ENCODE results near the gene P2RY8. TPM values are rescaled to one million over a fixed set of nuclear protein-coding genes. Genes with fewer than 3 reads are reported as not detected.
A peak's percentile ranks its signal among the peaks of the same experiment; 100 is the strongest.

Gene P2RY8
- total RNA-seq, 1 donor = 114 TPM

GRCh38 chrX:1466971-1467561 lies 69.9 kb downstream of the P2RY8 start:
- peak in 1 of 3 donors; percentile 70 for DNase-seq (ENCODE audit: low read depth in 2 of 3, low spot score in 2 of 3)

GRCh38 chrX:1466232-1466661 lies 70.7 kb downstream of the P2RY8 start:
- no peak for DNase-seq (ENCODE audit: low read depth in 2 of 3, low spot score in 2 of 3)

GRCh38 chrX:1465286-1466231 lies 71.4 kb downstream of the P2RY8 start:
- DNase-seq (ENCODE audit: low read depth in 2 of 3, low spot score in 2 of 3) = no peak

- DNase-seq (ENCODE audit: low read depth in 2 of 3, low spot score in 2 of 3) = no peak
These were observed 72.1 kb downstream of the P2RY8 start for GRCh38 chrX:1464971-1465285.

GRCh38 chrX:1464041-1464970 lies 72.7 kb downstream of the P2RY8 start:
- peak in 1 of 3 donors; percentile 42 for DNase-seq (ENCODE audit: low read depth in 2 of 3, low spot score in 2 of 3)

- DNase-seq (ENCODE audit: low read depth in 2 of 3, low spot score in 2 of 3) = no peak
These were observed 73.4 kb downstream of the P2RY8 start for GRCh38 chrX:1463581-1463980.

- DNase-seq (ENCODE audit: low read depth in 2 of 3, low spot score in 2 of 3) = peak; percentile 63 to 69 (median 68)
These were observed 74.3 kb downstream of the P2RY8 start for GRCh38 chrX:1462596-1463251.

- no peak for DNase-seq (ENCODE audit: low read depth in 2 of 3, low spot score in 2 of 3)
These were observed 74.9 kb downstream of the P2RY8 start for GRCh38 chrX:1462110-1462509.

- DNase-seq (ENCODE audit: low read depth in 2 of 3, low spot score in 2 of 3) = no peak
These were observed 81.1 kb downstream of the P2RY8 start for GRCh38 chrX:1455948-1456280.

GRCh38 chrX:1453951-1454785 lies 82.8 kb downstream of the P2RY8 start:
- peak; percentile 84 to 92 (median 87) for DNase-seq (ENCODE audit: low read depth in 2 of 3, low spot score in 2 of 3)

GRCh38 chrX:1453395-1453783 lies 83.6 kb downstream of the P2RY8 start:
- DNase-seq (ENCODE audit: low read depth in 2 of 3, low spot score in 2 of 3) = peak in 1 of 3 donors; percentile 90

GRCh38 chrX:1452516-1453394 lies 84.2 kb downstream of the P2RY8 start, which contains the start of gene ASMTL:
TSS of gene ASMTL (minus strand) at chrX:1452909. CDS start at chrX:1452840, 69 bp downstream.
- DNase-seq (ENCODE audit: low read depth in 2 of 3, low spot score in 2 of 3) = peak; percentile 99 to 100 (median 99)

- no peak for DNase-seq (ENCODE audit: low read depth in 2 of 3, low spot score in 2 of 3)
These were observed 85.1 kb downstream of the P2RY8 start for GRCh38 chrX:1451661-1452515.

- DNase-seq (ENCODE audit: low read depth in 2 of 3, low spot score in 2 of 3) = no peak
These were observed 85.7 kb downstream of the P2RY8 start for GRCh38 chrX:1451251-1451660.

- DNase-seq (ENCODE audit: low read depth in 2 of 3, low spot score in 2 of 3) = no peak
These were observed 86.4 kb downstream of the P2RY8 start for GRCh38 chrX:1450361-1451161.

- no peak for DNase-seq (ENCODE audit: low read depth in 2 of 3, low spot score in 2 of 3)
These were observed 87.2 kb downstream of the P2RY8 start for GRCh38 chrX:1449823-1450149.
